Astrocyte (in vitro differentiated cells and primary cell): ENCODE data around the gene DMXL1. TPM values are rescaled to one million over a fixed set of nuclear protein-coding genes. Genes with fewer than 3 reads are reported as not detected.
A peak's percentile ranks its signal among the peaks of the same experiment; 100 is the strongest.
"Not testable (repeated sequence)": the region's sequence is repeated elsewhere in the genome, so short reads cannot be mapped to it uniquely, and the experiment has no call there.

Source experiments
- DNase-seq: peaks from one replicate; pipeline ENCODE4 v3.0.0-alpha.2; 2010; ENCODE audit warnings: low read depth
- FAIRE-seq: peaks from 2 replicates; lab custom pipeline; 2011; peaks lifted over from hg19 to GRCh38; lab: Jason Lieb, UNC
- H2AFZ ChIP-seq: 2 replicates; pipeline ENCODE4 v1.6.0; 2012; ENCODE audit warnings: low read depth, low read length, inconsistent platforms
- H3K27ac ChIP-seq: 2 replicates; pipeline ENCODE4 v1.5.1; 2011; ENCODE audit warnings: low read depth, low read length, inconsistent platforms
- H3K27me3 ChIP-seq: 2 replicates; pipeline ENCODE4 v1.6.0; 2011; ENCODE audit warnings: low read length, inconsistent platforms; ENCODE audit not compliant: insufficient read depth
- H3K36me3 ChIP-seq: 2 replicates; pipeline ENCODE4 v1.5.1; 2011; ENCODE audit warnings: low read length, inconsistent platforms; ENCODE audit not compliant: insufficient read depth
- H3K4me1 ChIP-seq: 2 replicates; pipeline ENCODE4 v1.5.1; 2011; ENCODE audit warnings: low read length, inconsistent platforms; ENCODE audit not compliant: insufficient read depth
- H3K4me2 ChIP-seq: 2 replicates; pipeline ENCODE4 v1.6.0; 2012; ENCODE audit warnings: low read length, inconsistent platforms
- H3K4me3 ChIP-seq: 2 replicates; pipeline ENCODE4 v1.5.1; 2011; ENCODE audit warnings: low read depth, mild to moderate bottlenecking, low read length, inconsistent platforms; ENCODE audit not compliant: insufficient read depth
- H3K79me2 ChIP-seq: 2 replicates; pipeline ENCODE4 v1.6.0; 2012; ENCODE audit warnings: mild to moderate bottlenecking, low read length, inconsistent platforms; ENCODE audit not compliant: insufficient read depth
- H3K9ac ChIP-seq: 2 replicates; pipeline ENCODE4 v1.6.0; 2012; ENCODE audit warnings: mild to moderate bottlenecking, low read length, inconsistent platforms
- H3K9me3 ChIP-seq: 2 replicates; pipeline ENCODE4 v1.5.1; 2012; ENCODE audit warnings: low read depth, mild to moderate bottlenecking, low read length, inconsistent platforms; ENCODE audit not compliant: insufficient read depth
- H4K20me1 ChIP-seq: 2 replicates; pipeline ENCODE4 v1.6.0; 2012; ENCODE audit warnings: low read length, inconsistent platforms; ENCODE audit not compliant: insufficient read depth
- H3K27ac Mint-ChIP-seq: one replicate; pipeline ENCODE4 v1.8.0; 2021; ENCODE audit warnings: mild to moderate bottlenecking, mixed read lengths; ENCODE audit not compliant: unreplicated experiment
- H3K27me3 Mint-ChIP-seq: one replicate; pipeline ENCODE4 v1.8.0; 2021; ENCODE audit warnings: low read depth, mixed read lengths; ENCODE audit not compliant: unreplicated experiment
- H3K36me3 Mint-ChIP-seq: one replicate; pipeline ENCODE4 v1.8.0; 2021; ENCODE audit warnings: low read depth, mixed read lengths; ENCODE audit not compliant: unreplicated experiment
- H3K4me1 Mint-ChIP-seq: one replicate; pipeline ENCODE4 v1.8.0; 2021; ENCODE audit warnings: low read depth, mixed read lengths; ENCODE audit not compliant: unreplicated experiment
- H3K4me3 Mint-ChIP-seq: one replicate; pipeline ENCODE4 v1.8.0; 2021; ENCODE audit warnings: mild to moderate bottlenecking, moderate library complexity, mixed read lengths; ENCODE audit not compliant: unreplicated experiment
- H3K9me3 Mint-ChIP-seq: one replicate; pipeline ENCODE4 v1.8.0; 2021; ENCODE audit warnings: mild to moderate bottlenecking, mixed read lengths; ENCODE audit not compliant: unreplicated experiment
- CTCF ChIP-seq: IDR thresholded peaks from 2 replicates; pipeline ENCODE4 v1.5.1; 2011; ENCODE audit warnings: low read depth, mild to moderate bottlenecking, inconsistent platforms, low read length, moderate library complexity; ENCODE audit not compliant: insufficient read depth
- EZH2 ChIP-seq: IDR thresholded peaks from 2 replicates; pipeline ENCODE4 v1.6.1; 2012; ENCODE audit warnings: mild to moderate bottlenecking, low read length, inconsistent platforms; ENCODE audit not compliant: insufficient read depth
- total RNA-seq: library from RNA; stranded (reverse); gene quantifications from 2 replicates; pipeline ENCODE4 v1.2.1, GENCODE V29; 2021

DMXL1 gene
- total RNA-seq, 1 donor from 2014 or later, result 26.0 TPM

GRCh38 chr5:119179857-119180641 is 109.2 kb downstream of the DMXL1 start:
- H2AFZ ChIP-seq, result no peak overlapping the region
- H4K20me1 ChIP-seq, result no peaks in the 10 kb centered on the region
- no peak overlapping the region for H3K4me3 ChIP-seq
- H3K4me2 ChIP-seq, result no peak overlapping the region
- TF ChIP-seq CTCF, result no peak
- no peak for TF ChIP-seq EZH2
- Mint-ChIP-seq H3K36me3 (no peaks in the 10 kb centered on the region), H3K4me3 (no peak overlapping the region), H3K27ac (no peak overlapping the region), H3K27me3 (no peaks in the 10 kb centered on the region), H3K4me1 (no peaks in the 10 kb centered on the region), H3K9me3 (no peaks in the 10 kb centered on the region)
- peaks cover 3% of the 10 kb centered on the region for H3K36me3 ChIP-seq
- DNase-seq (peak; percentile 15), FAIRE-seq (no peak)
- H3K4me1 ChIP-seq, result no peaks in the 10 kb centered on the region
- H3K9me3 ChIP-seq, result no peaks in the 10 kb centered on the region
- no peak overlapping the region for H3K9ac ChIP-seq
- H3K27me3 ChIP-seq, result no peaks in the 10 kb centered on the region
- H3K79me2 ChIP-seq, result no peaks in the 10 kb centered on the region
- no peak overlapping the region for H3K27ac ChIP-seq

- H3K9me3 ChIP-seq, H3K4me3 Mint-ChIP-seq, H3K9me3 Mint-ChIP-seq, H3K27me3 ChIP-seq, H3K4me2 ChIP-seq, H3K36me3 ChIP-seq, H3K79me2 ChIP-seq, FAIRE-seq, DNase-seq, H3K36me3 Mint-ChIP-seq, H3K27me3 Mint-ChIP-seq, H3K27ac Mint-ChIP-seq, H3K4me1 ChIP-seq, H3K27ac ChIP-seq, H3K4me1 Mint-ChIP-seq, H2AFZ ChIP-seq, H3K4me3 ChIP-seq, H3K9ac ChIP-seq, H4K20me1 ChIP-seq: not testable (repeated sequence)
Observed at GRCh38 chr5:119185512-119185911, 114.6 kb downstream of the DMXL1 start.

- Mint-ChIP-seq H3K27ac (no peak overlapping the region), H3K4me3 (no peak overlapping the region), H3K36me3 (peaks cover 4% of the 10 kb centered on the region), H3K4me1 (no peaks in the 10 kb centered on the region), H3K9me3 (no peaks in the 10 kb centered on the region), H3K27me3 (no peaks in the 10 kb centered on the region)
- Histone ChIP-seq H3K9ac (no peak overlapping the region), H3K36me3 (no peaks in the 10 kb centered on the region), H3K9me3 (no peaks in the 10 kb centered on the region), H4K20me1 (no peaks in the 10 kb centered on the region), H2AFZ (no peak overlapping the region), H3K4me3 (no peak overlapping the region), H3K79me2 (no peaks in the 10 kb centered on the region), H3K4me1 (no peaks in the 10 kb centered on the region), H3K4me2 (no peak overlapping the region), H3K27ac (no peak overlapping the region), H3K27me3 (no peaks in the 10 kb centered on the region)
- no peak for DNase-seq
- TF ChIP-seq CTCF (no peak), EZH2 (no peak)
- FAIRE-seq, result no peak
Observed at GRCh38 chr5:119187776-119188529, 117.1 kb downstream of the DMXL1 start.
